ENCODE measurements around the gene NAT16. TPM values are rescaled to one million over a fixed set of nuclear protein-coding genes. Genes with fewer than 3 reads are reported as not detected.

Gene NAT16
- not detected for total RNA-seq
- not detected for polyA plus RNA-seq
- long read RNA-seq, donor 1, result 0 reads
- long read RNA-seq, donor 2, result 0 reads

GRCh38 chr7:101180130-101180755, at the start of gene NAT16:
Gene NAT16 (minus strand): TSS chr7:101180293. CDS start chr7:101174807, 5,486 bp downstream.
- Histone ChIP-seq H3K9me3 (no peaks in the 10 kb centered on the region), H3K36me3 (no peaks in the 10 kb centered on the region), H3K4me1 (peaks cover 4 to 20% (median 14%) of the 10 kb centered on the region in 6 donors), H3K27ac (no peak within 1 kb of the TSS), H3K27me3 (replicated peaks in 1 of 7) (peaks cover 4 to 99% (median 68%) of the 10 kb centered on the region in 7 donors), H3K4me3 (peak within 1 kb of the TSS in 1 of 8 donors; percentile 39)
- DNase-seq, result no peak
- WGBS, 5 donors, result 4 to 9% (median 6%) methylated on average over 28 to 56 of the region's 56 CpGs
- TF ChIP-seq CTCF (IDR thresholded peaks at IDR 0.05 in 8 of 11, conservative IDR thresholded peaks at IDR 0.05 in 3 of 11) (no peak), POLR2AphosphoS5 (IDR thresholded peaks at IDR 0.05) (no peak)
- intact Hi-C loops (cut with DNase I; ENCODE audit: low total_unique reads), result no loop called here

- Histone ChIP-seq H3K36me3 (peaks cover 8 to 98% (median 48%) of the 10 kb centered on the region in 6 donors), H3K27me3 (replicated peaks in 1 of 7) (no peaks in the 10 kb centered on the region), H3K4me3 (no peak overlapping the region), H3K4me1 (peaks cover 0 to 26% (median 7%) of the 10 kb centered on the region in 6 donors), H3K9me3 (no peaks in the 10 kb centered on the region), H3K27ac (no peak overlapping the region)
- TF ChIP-seq POLR2A (IDR thresholded peaks at IDR 0.05) (no peak), CTCF (IDR thresholded peaks at IDR 0.05 in 8 of 11, conservative IDR thresholded peaks at IDR 0.05 in 3 of 11) (no peak), POLR2AphosphoS5 (IDR thresholded peaks at IDR 0.05) (no peak)
- DNase-seq, result no peak
- intact Hi-C loops (cut with DNase I; ENCODE audit: low total_unique reads), result no loop called here
- 84 to 93% (median 93%) methylated on average over 9 of the region's 9 CpGs for WGBS, 5 donors
Observed at GRCh38 chr7:101226721-101227120, 46.6 kb upstream of the NAT16 start.

GRCh38 chr7:101225650-101226049, 45.6 kb upstream of the NAT16 start:
- TF ChIP-seq POLR2AphosphoS5 (IDR thresholded peaks at IDR 0.05), result no peak
- 91 to 97% (median 95%) methylated on average over 6 of the region's 6 CpGs for WGBS, 5 donors
- Histone ChIP-seq H3K27me3 (replicated peaks in 1 of 7) (no peaks in the 10 kb centered on the region), H3K27ac (no peak overlapping the region), H3K9me3 (no peaks in the 10 kb centered on the region), H3K36me3 (peaks cover 8 to 98% (median 48%) of the 10 kb centered on the region in 6 donors), H3K4me3 (no peak overlapping the region), H3K4me1 (peaks cover 0 to 26% (median 6%) of the 10 kb centered on the region in 6 donors)
- DNase-seq, result no peak
- intact Hi-C loops (cut with DNase I; ENCODE audit: low total_unique reads), result no loop called here

- H3K4me1 ChIP-seq, result peaks cover 12 to 43% (median 26%) of the 10 kb centered on the region in 6 donors
- no peak overlapping the region for H3K4me3 ChIP-seq
- no peaks in the 10 kb centered on the region for H3K9me3 ChIP-seq
- no peaks in the 10 kb centered on the region for H3K27me3 ChIP-seq (replicated peaks in 1 of 7)
- no peak for DNase-seq
- peaks cover 8 to 79% (median 47%) of the 10 kb centered on the region in 6 donors for H3K36me3 ChIP-seq
- 92 to 98% (median 98%) methylated on average over 15 of the region's 15 CpGs for WGBS, 5 donors
- intact Hi-C loops (cut with DNase I; ENCODE audit: low total_unique reads), result no loop called here
- H3K27ac ChIP-seq, result no peak overlapping the region
- TF ChIP-seq POLR2A (IDR thresholded peaks at IDR 0.05), result no peak
- TF ChIP-seq POLR2AphosphoS5 (IDR thresholded peaks at IDR 0.05), result peak in 1 of 3 donors; percentile 23
- no peak for TF ChIP-seq CTCF (IDR thresholded peaks at IDR 0.05 in 8 of 11, conservative IDR thresholded peaks at IDR 0.05 in 3 of 11)
Observed at GRCh38 chr7:101223528-101223927, 43.4 kb upstream of the NAT16 start.
